Prostate gland (tissue), 2 donors: ENCODE results near the gene RCL1.

Source experiments
- POLR2A ChIP-seq: fragments of 450-650 bp; IDR thresholded peaks from one replicate; pipeline ENCODE4 v1.6.1; 2016; ENCODE audit warnings: antibody characterized with exemption, mild to moderate bottlenecking
- POLR2AphosphoS5 ChIP-seq: sonication (generic); formaldehyde crosslinking; IDR thresholded peaks from one replicate; pipeline ENCODE4 v1.6.1; 2017; ENCODE audit warnings: antibody characterized with exemption
- TF ChIP-seq, protein P1 (sequence below), 4 experiments: fragments of 200-600 bp in 2 of 4; fragments of 450-650 bp in 2 of 4; sonication (generic) in 2 of 4; IDR thresholded peaks; 1 replicate in 3 of 4; 2 replicates in 1 of 4; pipeline ENCODE4 v1.5.1; 2016 to 2019; ENCODE audit warnings: antibody characterized with exemption in 4 of 4, mild to moderate bottlenecking in 2 of 4, moderate library complexity in 2 of 4

DNA sequence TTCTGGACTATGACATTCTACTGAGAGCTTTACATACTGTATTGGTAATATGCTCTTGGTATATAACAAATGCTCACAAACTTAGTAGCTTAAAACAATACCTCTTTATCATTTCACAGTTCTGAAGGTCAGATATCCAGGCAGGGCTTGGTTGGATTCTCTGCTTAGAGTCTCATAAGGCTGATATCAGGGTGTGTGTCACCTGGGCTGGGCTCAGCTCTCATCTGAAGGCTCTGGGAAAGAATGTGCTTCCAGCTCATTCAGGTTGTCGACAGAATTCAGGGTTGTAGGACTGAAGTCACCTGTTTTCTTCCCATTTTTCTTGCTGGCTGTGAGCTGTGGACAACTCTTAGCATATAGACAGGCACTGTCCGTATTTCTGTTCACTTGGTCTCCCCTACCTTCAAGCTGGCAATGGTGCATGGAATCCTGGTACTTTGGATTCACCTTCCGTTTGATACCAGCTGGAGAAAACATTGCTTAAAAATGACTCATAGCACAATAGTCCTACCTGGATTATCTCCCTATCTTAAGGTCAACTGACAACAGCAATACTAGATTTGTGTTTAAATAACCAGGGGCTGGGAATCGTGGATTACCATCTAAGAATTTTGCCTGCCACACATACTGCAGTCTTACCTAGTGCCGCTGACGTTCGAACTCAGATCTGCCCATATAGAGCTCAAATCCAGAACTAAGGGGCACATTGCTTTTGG, 69.2 kb downstream of the RCL1 start:
- TF ChIP-seq, protein P1, sequence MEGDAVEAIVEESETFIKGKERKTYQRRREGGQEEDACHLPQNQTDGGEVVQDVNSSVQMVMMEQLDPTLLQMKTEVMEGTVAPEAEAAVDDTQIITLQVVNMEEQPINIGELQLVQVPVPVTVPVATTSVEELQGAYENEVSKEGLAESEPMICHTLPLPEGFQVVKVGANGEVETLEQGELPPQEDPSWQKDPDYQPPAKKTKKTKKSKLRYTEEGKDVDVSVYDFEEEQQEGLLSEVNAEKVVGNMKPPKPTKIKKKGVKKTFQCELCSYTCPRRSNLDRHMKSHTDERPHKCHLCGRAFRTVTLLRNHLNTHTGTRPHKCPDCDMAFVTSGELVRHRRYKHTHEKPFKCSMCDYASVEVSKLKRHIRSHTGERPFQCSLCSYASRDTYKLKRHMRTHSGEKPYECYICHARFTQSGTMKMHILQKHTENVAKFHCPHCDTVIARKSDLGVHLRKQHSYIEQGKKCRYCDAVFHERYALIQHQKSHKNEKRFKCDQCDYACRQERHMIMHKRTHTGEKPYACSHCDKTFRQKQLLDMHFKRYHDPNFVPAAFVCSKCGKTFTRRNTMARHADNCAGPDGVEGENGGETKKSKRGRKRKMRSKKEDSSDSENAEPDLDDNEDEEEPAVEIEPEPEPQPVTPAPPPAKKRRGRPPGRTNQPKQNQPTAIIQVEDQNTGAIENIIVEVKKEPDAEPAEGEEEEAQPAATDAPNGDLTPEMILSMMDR (IDR thresholded peaks at IDR 0.05) = no peak
- no peak for TF ChIP-seq POLR2A
- no peak for TF ChIP-seq POLR2AphosphoS5
